ENCODE measurements around the gene POM121L12.

POM121L12 gene

GRCh38 chr7:53059591-53059990 lies 24.2 kb downstream of the POM121L12 start:
- no peak for TF ChIP-seq EZH2 (IDR thresholded peaks at IDR 0.05; ENCODE audit: borderline replicate concordance, low read length)
- no peak for TF ChIP-seq CTCF (IDR thresholded peaks at IDR 0.05; ENCODE audit: low read length)
- no peaks in the 10 kb centered on the region for H3K4me1 ChIP-seq (ENCODE audit: insufficient read depth, low read length, severe bottlenecking)
- H3K9me2 ChIP-seq (ENCODE audit: low read depth, low read length): no peaks in the 10 kb centered on the region
- no peaks in the 10 kb centered on the region for H4K20me1 ChIP-seq (ENCODE audit: insufficient read depth, low read length)
- no peaks in the 10 kb centered on the region for H3F3A ChIP-seq (ENCODE audit: insufficient read depth, low read length)
- H3K36me3 ChIP-seq (ENCODE audit: insufficient read depth, low read length): no peaks in the 10 kb centered on the region
- peaks cover 12% of the 10 kb centered on the region for H3K9me3 ChIP-seq (ENCODE audit: low read length)
- no peak overlapping the region for H3K27ac ChIP-seq (ENCODE audit: low read depth, low read length, poor library complexity, severe bottlenecking)
- H3K9ac ChIP-seq (ENCODE audit: low read length): no peak overlapping the region
- H3K4me2 ChIP-seq (ENCODE audit: low read length): no peak overlapping the region
- no peaks in the 10 kb centered on the region for H3K79me2 ChIP-seq (ENCODE audit: insufficient read depth, low read length)
- no peak overlapping the region for H3K4me3 ChIP-seq (ENCODE audit: low read depth, low read length, poor library complexity, severe bottlenecking)
- H3K27me3 ChIP-seq (ENCODE audit: insufficient read depth, low read length): no peaks in the 10 kb centered on the region
- H2AFZ ChIP-seq (ENCODE audit: low read length): no peak overlapping the region

- Histone ChIP-seq H3K9me2 (ENCODE audit: low read depth, low read length) (no peaks in the 10 kb centered on the region), H3K36me3 (ENCODE audit: insufficient read depth, low read length) (no peaks in the 10 kb centered on the region), H3K4me1 (ENCODE audit: insufficient read depth, low read length, severe bottlenecking) (no peaks in the 10 kb centered on the region), H3K9me3 (ENCODE audit: low read length) (peaks cover 12% of the 10 kb centered on the region), H2AFZ (ENCODE audit: low read length) (no peak overlapping the region), H3K27ac (ENCODE audit: low read depth, low read length, poor library complexity, severe bottlenecking) (no peak overlapping the region), H3F3A (ENCODE audit: insufficient read depth, low read length) (no peaks in the 10 kb centered on the region), H3K9ac (ENCODE audit: low read length) (no peak overlapping the region), H3K4me3 (ENCODE audit: low read depth, low read length, poor library complexity, severe bottlenecking) (no peak overlapping the region), H3K4me2 (ENCODE audit: low read length) (no peak overlapping the region), H3K27me3 (ENCODE audit: insufficient read depth, low read length) (no peaks in the 10 kb centered on the region), H4K20me1 (ENCODE audit: insufficient read depth, low read length) (no peaks in the 10 kb centered on the region), H3K79me2 (ENCODE audit: insufficient read depth, low read length) (no peaks in the 10 kb centered on the region)
- no peak for TF ChIP-seq EZH2 (IDR thresholded peaks at IDR 0.05; ENCODE audit: borderline replicate concordance, low read length)
- TF ChIP-seq CTCF (IDR thresholded peaks at IDR 0.05; ENCODE audit: low read length): no peak
Observed at GRCh38 chr7:53060066-53060465, 24.6 kb downstream of the POM121L12 start.

- TF ChIP-seq CTCF (IDR thresholded peaks at IDR 0.05; ENCODE audit: low read length) (no peak), EZH2 (IDR thresholded peaks at IDR 0.05; ENCODE audit: borderline replicate concordance, low read length) (no peak)
- Histone ChIP-seq H3K79me2 (ENCODE audit: insufficient read depth, low read length) (no peaks in the 10 kb centered on the region), H4K20me1 (ENCODE audit: insufficient read depth, low read length) (no peaks in the 10 kb centered on the region), H3K9ac (ENCODE audit: low read length) (no peak overlapping the region), H3F3A (ENCODE audit: insufficient read depth, low read length) (no peaks in the 10 kb centered on the region), H3K4me3 (ENCODE audit: low read depth, low read length, poor library complexity, severe bottlenecking) (no peak overlapping the region), H3K4me1 (ENCODE audit: insufficient read depth, low read length, severe bottlenecking) (peaks cover under 1% of the 10 kb centered on the region), H3K9me3 (ENCODE audit: low read length) (peaks cover 18% of the 10 kb centered on the region), H3K9me2 (ENCODE audit: low read depth, low read length) (no peaks in the 10 kb centered on the region), H3K27me3 (ENCODE audit: insufficient read depth, low read length) (no peaks in the 10 kb centered on the region), H3K27ac (ENCODE audit: low read depth, low read length, poor library complexity, severe bottlenecking) (no peak overlapping the region), H2AFZ (ENCODE audit: low read length) (no peak overlapping the region), H3K4me2 (ENCODE audit: low read length) (no peak overlapping the region), H3K36me3 (ENCODE audit: insufficient read depth, low read length) (no peaks in the 10 kb centered on the region)
Observed at GRCh38 chr7:53062796-53063195, 27.4 kb downstream of the POM121L12 start.

All from OCI-LY1 (cell line).